ENCODE data around the gene PMEPA1.

The PMEPA1 gene

DNA sequence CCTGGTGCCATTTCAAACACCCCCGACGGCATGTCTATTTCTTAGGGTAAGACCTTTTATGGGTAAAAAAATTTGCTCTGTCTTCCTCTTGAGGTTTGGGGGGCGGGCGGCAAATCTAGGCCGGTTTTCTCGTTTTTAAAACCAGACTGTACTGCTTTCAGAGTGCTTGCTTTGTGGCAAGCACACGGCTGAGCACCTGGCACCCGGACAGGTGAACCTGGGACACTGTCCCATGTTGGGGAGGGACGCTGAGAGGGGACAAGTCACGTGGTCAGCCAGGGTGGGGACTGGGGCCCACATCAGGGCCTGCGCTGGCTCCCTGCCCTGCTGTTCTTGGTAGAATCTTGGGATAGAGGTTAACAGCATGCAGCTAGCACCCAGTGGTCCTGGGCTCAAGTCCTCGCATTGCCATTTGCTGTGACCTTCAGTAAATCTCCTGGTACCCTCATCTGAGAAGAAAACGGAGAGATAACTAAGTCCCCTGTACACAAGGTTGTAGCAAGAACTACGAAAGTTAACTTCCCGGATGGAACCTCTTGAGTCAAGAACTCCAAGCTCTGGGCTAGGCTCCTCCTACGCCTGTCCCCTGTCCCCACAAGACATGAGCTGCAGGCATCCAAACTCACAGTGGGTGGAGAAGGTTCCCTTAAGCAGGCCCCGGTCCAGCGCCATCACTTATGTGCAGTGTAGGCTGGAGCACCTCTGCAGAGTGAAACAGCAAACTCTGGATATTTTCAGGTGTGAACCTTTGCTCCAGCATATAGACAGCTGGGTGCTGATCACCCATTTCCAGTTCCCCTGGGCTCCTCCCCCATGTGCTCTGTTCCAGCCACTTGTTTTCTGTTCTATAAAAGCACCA is 41.7 kb downstream of the PMEPA1 start:
- intact Hi-C loops (cut with DNase I), result no loop called here
- peak in 2 of 42 donors; percentile 2 to 50 for DNase-seq

DNA sequence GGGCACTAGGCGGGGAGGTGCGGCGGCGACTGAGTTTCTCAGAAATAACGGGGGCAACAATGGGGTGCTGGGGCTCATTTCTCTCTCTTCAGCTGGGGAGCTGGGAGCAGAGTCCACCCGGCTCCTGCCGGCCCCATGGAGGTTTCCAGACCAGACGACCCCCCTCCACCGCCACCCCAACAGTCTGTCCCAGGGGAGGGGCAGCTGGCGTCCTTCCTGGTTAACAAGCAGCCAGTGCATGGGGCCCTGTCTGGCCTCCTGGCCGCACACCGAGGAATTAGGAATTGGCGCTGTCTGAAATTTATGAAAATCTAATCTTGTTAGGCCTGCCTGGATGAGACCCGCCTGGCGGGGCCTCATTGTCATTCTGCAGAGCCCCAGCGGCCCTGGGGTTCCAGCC is 42.4 kb downstream of the PMEPA1 start:
- peak in 1 of 42 donors; percentile 1 for DNase-seq
- intact Hi-C loops (cut with DNase I), result no loop called here

DNA sequence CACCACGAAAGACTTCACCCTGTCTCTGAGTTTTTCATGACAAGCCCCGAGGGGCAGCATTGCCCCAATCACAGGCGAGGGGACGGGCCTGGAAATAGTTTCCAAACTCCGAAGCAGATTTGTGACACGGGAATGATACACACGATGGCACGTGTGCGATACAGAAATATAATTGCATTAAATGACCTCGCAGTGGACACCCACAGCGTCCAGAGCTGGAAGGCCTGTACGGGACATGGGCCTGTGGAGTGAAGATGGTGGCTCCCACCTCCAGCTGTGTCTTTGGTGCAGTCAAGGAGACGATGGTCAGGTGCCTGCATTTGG is 43.0 kb downstream of the PMEPA1 start:
- no peak for DNase-seq
- intact Hi-C loops (cut with DNase I), result no loop called here

DNA sequence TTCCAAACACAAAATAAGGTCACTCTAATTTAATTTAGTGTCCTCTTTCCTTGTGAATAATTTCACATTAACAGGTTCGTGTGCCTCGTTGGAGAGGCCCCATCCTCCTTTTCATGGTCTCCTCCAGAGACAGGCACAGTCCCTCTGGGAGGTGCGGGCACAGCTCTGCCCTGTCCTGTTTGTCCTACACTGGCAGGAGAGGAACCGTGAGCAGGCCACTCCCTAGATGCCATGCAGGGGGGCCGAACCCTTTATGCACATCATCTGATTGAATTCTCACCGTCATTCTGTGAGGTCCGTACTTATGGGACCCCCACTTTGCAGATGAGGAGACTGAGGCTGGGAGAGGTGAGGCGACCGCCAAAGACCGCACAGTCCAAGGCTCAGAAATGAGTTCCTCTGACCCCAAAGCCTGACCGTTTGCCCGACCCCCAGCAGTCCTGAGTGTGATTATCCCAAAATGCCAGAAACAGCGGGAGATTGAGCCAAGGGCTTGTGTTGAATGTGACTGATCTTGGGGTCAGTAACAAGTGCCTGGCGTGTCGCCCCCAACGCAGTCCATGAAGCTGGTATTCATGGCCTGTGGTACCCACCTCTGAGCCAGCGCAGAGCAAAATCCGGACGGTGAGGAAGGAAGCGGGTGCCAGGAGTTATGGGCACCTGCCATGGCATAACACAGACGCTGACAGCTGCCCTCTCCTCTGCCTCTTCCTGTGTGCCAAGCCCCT is 43.5 kb downstream of the PMEPA1 start:
- DNase-seq, result peak in 2 of 42 donors; percentile 1 to 4
- intact Hi-C loops (cut with DNase I), result no loop called here

DNA sequence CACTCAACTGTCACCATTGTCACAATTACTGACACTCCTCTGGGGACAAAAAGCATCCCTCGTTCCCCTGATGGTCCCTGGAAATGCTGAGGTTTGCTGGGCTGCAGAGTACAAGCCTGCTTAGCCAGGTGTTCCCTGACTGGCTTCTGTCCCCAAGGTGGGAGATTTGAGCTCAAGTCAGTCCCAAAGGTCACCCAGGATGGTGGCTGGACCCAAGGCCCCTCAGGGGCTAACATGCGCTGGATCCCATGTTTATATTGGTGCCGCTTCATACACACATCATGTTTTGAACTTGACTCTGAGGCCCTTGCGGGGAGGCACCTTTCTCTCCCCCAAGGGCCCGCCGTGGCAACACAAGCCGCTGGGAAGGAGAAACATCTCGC is 44.2 kb downstream of the PMEPA1 start:
- DNase-seq, result peak in 7 of 42 donors; percentile 1 to 30 (median 23)
- intact Hi-C loops (cut with DNase I), result no loop called here

DNA sequence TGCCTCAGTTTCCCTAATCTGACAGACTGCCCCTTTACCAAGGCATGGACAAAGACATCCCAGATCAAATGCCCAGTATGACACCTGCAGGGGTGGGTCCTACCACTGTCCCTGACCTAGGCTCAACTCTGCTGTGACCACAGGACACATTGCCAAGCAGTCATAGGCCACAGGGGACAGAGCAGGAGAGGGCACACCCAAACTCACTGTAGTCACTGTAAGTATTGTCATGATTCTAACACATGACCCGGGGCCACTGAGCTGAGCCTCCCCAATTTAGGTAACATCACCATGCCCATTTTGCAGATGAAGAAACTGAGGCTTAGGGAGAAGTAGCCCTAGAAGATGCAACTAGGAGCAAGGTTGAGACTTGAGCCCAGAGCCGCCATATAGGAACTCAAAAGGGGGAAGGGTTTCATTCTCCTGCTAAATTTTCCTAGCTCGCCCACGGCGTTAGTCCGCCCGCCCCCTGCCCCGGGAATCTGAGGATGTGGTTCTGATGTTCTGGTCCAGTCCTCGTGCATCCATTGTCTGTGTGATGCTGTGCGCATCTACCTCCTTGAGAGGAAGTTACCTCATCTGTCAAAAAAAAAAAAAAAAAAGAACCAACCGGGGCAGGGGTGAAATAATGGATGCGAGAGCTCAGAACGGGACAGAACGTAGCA is 44.8 kb downstream of the PMEPA1 start:
- DNase-seq, result peak in 7 of 42 donors; percentile 1 to 29 (median 2)
- intact Hi-C loops (cut with DNase I), result no loop called here

DNA sequence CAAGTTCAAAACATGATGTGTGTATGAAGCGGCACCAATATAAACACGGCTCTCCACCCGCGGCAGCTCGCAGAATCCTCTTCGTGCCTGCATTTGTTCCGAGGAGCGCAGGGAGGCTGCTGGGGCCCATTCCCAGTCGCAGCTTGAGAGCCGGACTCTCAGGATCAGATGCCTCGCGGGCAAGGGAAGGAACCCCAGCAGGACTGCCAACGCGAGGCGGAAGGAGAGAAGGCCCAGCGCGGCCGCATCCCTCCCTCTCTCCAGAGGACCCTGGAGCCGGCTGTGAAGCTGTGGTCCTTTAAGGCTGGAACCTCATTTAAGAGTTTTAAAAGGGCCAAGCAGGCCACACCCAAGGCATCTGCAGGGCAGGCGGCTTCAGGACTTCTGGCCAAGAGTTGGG is 45.3 kb downstream of the PMEPA1 start:
- peak in 17 of 42 donors; percentile 0 to 35 (median 9) for DNase-seq
- intact Hi-C loops (cut with DNase I), result no loop called here

DNA sequence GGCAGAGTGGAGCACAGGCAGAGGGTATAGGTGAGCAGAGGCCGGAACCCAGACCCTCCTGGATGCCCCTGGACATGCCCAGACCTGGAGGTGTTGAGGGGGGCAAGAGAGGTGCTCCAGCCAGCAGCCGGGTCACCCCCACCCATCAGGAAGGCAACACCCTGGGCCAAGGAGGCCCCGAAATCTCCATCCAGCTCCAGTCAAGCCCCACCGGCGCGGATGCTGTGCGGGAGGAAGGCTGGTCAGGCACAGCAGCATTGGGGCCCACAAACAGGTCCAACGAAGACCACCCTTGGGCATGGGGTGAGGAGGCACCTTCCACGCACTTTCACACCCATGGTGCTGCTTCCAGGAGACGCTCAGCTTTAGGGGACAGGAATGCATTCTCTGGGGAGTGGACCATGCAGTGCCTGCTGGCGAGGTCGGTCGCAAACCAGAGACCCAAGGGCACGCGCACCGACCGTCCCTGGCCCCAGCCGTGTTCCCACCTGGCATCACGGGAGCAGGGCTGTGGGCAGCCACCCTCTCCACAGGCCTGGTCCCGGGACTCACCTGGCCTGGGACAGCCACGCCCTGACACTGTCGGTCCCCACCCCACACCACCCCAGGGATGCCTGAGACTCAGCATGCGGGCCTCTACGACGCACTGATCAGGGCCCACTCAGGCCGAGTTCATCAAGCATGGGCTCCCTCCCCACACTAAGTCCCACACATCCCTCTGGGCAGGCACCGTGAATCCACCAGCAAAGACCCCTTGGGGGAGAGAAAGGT is 45.9 kb downstream of the PMEPA1 start:
- peak in 28 of 42 donors; percentile 1 to 43 (median 7) for DNase-seq
- intact Hi-C loops (cut with DNase I), result no loop called here

DNA sequence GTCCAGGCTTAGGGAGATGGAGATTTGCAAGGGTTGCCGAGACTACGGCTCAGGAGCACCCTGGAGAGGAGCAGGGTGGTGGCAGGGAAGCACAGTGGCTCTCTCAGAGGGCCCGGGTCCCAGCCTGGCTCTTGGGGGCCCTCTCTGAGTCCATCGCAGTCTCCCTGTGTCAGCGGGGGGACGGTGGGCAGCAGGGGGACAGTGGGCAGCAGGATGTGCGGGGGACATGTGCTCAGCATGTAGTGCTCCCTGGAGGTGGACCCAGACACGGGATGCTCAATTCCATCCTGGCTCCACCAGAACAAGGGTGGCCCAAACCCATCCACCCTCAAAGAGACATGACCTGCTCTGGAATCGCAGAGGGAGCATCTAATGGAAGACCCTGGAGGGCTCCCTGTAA is 46.6 kb downstream of the PMEPA1 start:
- intact Hi-C loops (cut with DNase I), result no loop called here
- peak in 20 of 42 donors; percentile 0 to 24 (median 6) for DNase-seq

DNA sequence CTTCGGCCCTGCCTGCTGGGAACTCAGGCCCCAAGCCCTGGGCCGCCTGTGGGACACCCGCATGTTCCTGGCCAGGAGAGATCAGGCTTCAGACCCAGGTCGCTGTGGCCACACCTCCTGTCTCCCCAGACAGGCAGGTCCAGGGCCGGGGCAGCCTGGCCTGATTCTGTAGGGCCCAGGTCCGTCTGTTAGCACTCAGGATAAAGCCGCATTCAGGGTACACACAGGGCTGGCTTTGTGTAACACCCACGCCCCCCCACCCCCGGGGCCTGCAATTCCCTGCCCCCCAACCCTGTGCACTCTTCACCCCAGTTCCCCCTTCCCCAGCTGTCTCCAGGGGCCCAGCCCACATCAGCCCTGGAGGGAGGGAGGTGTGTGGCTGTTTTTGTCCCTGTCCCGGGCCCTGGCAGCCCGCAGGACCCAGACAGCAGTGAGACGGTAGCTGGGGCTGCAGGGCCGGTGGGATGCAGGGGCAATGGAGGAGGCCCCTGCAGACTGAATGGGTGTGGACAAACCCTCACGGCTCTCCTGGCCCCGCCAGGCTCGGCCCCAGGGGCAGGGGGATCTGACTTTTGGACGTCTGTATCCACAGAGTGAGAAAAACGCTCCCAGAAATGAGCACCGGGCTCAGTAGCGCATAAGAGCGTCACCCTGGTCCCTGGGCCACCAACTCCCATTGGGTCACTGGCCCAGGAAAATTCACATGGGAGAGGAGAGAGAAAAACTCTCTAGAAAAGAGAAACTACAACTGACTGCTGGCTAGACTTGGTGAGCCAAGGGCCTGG is 47.2 kb downstream of the PMEPA1 start:
- peak in 33 of 42 donors; percentile 1 to 43 (median 9) for DNase-seq
- intact Hi-C loops (cut with DNase I), result no loop called here

DNA sequence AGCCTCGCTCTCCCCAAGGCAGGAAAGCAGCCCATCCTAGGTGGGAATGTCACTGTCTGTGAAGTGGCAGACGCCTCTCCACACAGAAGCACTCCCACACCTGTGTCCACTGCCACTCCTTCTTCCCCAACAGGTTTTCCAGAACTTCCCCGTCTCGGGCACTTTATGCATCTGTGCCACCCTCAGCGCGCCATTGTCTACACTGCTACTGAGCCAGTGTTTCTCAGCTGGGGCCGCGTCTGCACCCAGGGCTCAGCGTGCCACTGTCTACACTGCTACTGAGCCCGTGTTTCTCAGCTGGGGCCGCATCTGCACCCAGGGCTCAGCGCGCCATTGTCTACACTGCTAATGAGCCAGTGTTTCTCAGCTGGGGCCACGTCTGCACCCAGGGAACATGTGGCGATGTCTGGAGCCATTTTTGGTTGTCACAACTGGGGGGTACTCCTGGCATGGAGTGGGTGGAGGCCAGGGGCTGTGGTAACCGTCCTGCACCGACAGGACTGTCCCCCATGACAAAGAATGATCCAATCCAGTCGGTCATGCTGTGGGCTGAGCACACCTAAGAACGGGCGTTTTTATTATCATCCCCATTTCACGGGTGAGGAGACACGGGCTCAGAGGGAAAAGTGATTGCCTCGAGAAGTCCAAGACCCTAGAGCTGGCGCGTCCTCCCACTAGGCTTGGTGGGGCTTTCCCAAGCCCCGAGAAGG is 47.9 kb downstream of the PMEPA1 start:
- intact Hi-C loops (cut with DNase I), result no loop called here
- peak in 27 of 42 donors; percentile 0 to 42 (median 10) for DNase-seq

DNA sequence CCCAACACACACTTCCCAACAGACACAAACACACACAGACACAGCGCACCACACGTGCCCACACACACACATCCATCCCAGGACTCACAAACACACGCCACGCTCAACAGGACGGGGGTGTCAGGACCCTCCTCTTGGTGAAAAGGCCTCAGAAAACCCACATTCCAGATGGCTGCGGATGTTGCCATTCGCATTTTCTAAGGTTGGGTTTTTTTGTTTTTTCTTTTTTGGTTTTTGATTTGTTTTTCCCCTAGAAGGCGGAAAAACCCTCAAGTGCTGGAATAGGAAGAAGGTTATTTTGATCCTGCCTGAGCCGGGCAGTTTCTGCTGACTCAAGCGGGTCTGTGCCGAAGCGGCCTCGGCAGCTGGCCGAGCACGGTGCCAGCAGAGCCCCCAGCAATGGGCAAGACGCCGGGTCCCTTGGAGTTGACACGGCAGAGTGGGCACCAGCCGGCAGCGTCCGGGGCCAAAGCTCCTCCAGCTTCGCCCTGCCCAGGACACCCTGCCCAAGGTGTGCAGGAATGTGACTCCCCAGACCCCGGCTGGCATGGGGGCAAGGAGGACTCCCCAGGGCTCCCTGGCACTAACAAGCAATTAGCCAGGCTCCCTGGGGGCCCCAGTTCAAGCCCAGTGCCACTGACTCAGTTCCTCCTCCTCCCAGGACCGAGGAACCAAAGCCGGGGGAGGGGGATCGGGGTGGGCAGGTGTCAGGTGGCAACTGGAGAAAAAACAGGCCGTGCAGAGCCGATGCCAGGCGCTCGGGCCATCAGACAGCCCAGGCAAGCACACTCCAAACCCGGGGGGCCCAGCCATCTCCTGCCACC is 48.7 kb downstream of the PMEPA1 start:
- DNase-seq, result peak in 38 of 42 donors; percentile 1 to 70 (median 36)
- intact Hi-C loops (cut with DNase I), result no loop called here

DNA sequence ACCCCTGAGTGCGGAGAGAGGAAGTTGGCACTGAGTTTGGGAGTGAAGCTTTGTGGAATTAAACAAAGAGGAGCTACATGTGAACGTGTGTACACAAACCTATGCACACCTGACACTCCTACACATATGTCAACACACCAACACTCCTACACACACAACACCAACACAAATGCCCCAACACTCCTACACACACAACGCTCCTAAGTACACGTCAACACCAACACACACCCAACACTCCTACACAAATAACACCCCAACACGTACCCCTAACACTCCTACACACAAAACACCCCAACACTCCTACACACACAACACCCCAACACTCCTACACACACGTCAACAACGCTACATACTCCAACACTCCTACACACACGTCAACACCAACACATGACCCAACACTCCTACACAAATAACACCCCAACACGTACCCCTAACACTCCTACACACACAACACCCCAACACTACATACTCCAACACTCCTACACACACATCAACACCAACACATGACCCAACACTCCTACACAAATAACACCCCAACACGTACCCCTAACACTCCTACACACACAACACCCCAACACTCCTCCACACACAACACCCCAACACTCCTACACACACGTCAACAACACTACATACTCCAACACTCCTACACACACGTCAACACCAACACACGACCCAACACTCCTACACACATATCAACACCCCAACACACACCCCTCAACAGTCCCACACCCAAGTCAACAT is 49.5 kb downstream of the PMEPA1 start:
- intact Hi-C loops (cut with DNase I), result no loop called here
- peak in 3 of 42 donors; percentile 1 to 25 (median 4) for DNase-seq

DNA sequence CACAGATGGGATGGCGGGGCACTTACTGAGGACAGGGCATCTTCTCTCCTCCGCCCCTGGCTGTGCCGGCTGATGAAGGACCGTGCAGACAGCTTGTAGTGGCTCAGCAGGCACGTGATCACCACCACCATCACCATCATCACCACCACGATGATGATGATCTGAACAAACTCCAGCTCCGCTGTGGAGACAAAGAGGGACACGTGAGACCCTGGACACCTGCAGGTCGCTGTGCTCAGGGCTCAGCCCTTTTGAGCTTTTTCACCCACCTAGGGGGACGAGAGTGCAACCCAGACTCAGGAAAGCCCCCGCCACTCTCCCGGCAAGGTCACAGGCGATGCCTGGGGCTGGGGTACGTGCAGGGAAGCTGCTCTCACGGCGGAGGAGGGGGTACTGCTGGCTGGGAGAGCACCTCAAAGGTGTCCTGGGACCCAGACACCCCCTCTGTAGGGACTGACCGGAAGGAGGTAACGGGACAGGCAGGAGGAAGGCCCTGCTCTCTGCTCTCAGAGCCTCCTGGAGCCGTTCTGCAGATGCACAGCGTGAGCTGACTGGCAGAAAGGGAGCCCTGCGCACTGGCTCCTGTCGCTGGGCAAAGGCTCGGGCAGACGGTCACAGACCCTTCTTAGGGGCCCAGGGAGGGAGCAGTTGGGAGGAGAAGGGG is 50.2 kb downstream of the PMEPA1 start:
- peak in 36 of 42 donors; percentile 0 to 40 (median 8) for DNase-seq
- intact Hi-C loops (cut with DNase I), result loop anchor here (2.0 to 5.0 kb wide), 2 partner anchors 47 to 428 kb away; no protein-coding TSS in a partner anchor

DNA sequence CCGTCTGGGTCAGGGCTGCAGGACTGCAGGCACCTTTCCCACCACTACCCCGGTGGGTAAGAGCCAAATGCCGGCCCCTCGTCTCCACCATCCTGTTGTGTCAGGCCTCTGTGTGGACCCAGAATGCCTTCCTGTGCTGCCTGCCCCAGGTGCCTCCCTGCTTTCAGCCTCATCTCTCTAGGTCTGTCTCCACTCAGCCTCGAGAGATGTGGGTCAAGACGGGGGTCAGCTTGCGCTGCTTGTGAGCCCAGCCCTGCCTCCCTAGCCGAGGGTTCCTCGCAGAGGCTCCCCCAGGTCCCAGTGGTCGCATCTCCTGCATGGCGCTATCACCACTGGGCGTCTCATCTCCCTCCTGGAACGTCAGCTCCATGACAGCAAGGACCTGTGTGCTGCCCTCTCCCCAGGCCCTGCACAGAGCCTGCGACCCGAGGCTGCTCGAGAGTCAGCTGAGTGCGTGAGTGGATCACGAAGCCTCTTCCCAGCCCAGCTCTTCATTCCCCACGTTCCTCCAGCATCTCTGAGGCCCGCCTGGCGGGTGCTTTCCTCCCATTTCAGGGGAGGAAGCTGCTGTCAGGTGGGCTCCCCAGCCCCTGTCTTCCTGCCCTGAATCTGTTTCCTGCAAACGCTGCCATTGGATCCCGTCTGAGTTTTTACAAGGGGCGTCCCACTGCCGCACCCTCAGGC is 50.8 kb downstream of the PMEPA1 start:
- intact Hi-C loops (cut with DNase I), result loop anchor here (2.0 to 5.0 kb wide), 2 partner anchors 48 to 428 kb away; no protein-coding TSS in a partner anchor
- peak in 36 of 42 donors; percentile 0 to 42 (median 9) for DNase-seq
